GM12878 (cell line): ENCODE results near the gene SLC2A1. TPM values are rescaled to one million over a fixed set of nuclear protein-coding genes. Genes with fewer than 3 reads are reported as not detected.
A peak's percentile ranks its signal among the peaks of the same experiment; 100 is the strongest.

ENCODE experiments used
- ATF3 ChIP-seq: IDR thresholded peaks from 2 replicates; pipeline ENCODE4 v1.6.1; 2011; ENCODE audit warnings: low read depth, mild to moderate bottlenecking, low read length, moderate library complexity, borderline replicate concordance; ENCODE audit errors: extremely low read depth
- BHLHE40 ChIP-seq, 2 experiments: fragments of 450-650 bp in 1 of 2; IDR thresholded peaks; 2 replicates each; pipeline ENCODE4 v1.6.1; 2011 to 2017; ENCODE audit warnings: low read depth in 2 of 2, borderline replicate concordance in 1 of 2, improper control_type of control experiment in 1 of 2, low read length in 1 of 2, mild to moderate bottlenecking in 1 of 2
- CBX5 ChIP-seq: sonication (generic); IDR thresholded peaks from 2 replicates; pipeline ENCODE4 v1.6.1; 2016; ENCODE audit warnings: low read depth, moderate library complexity, mild to moderate bottlenecking, inconsistent platforms
- CHD2 ChIP-seq: IDR thresholded peaks from 2 replicates; pipeline ENCODE4 v1.6.1; 2011; ENCODE audit warnings: low read depth, low read length, improper control_type of control experiment, borderline replicate concordance
- DPF2 ChIP-seq: fragments of 450-650 bp; IDR thresholded peaks from 2 replicates; pipeline ENCODE4 v1.6.1; 2017; ENCODE audit warnings: mild to moderate bottlenecking
- HSF1 ChIP-seq: fragments of 150-350 bp; IDR thresholded peaks from 2 replicates; pipeline ENCODE4 v1.6.1; 2014; ENCODE audit warnings: mild to moderate bottlenecking, low read depth, low read length
- IRF4 ChIP-seq: IDR thresholded peaks from 2 replicates; pipeline ENCODE4 v1.6.1; 2011; ENCODE audit warnings: low read depth, low read length
- MEF2A ChIP-seq: IDR thresholded peaks from 2 replicates; pipeline ENCODE4 v1.6.1; 2011; ENCODE audit warnings: low read depth, mild to moderate bottlenecking, low read length, moderate library complexity; ENCODE audit not compliant: insufficient read depth
- NFIC ChIP-seq: IDR thresholded peaks from 2 replicates; pipeline ENCODE4 v1.6.1; 2012; ENCODE audit warnings: low read depth, mild to moderate bottlenecking, inconsistent platforms, low read length, moderate library complexity
- NRF1 ChIP-seq: conservative IDR thresholded peaks from 2 replicates; pipeline ENCODE4 v1.6.1; 2011; ENCODE audit warnings: mild to moderate bottlenecking, low read depth, low read length, improper control_type of control experiment
- POLR2AphosphoS5 ChIP-seq: IDR thresholded peaks from 2 replicates; pipeline ENCODE4 v1.6.1; 2011; ENCODE audit warnings: mild to moderate bottlenecking, low read length, inconsistent platforms
- PRDM15 ChIP-seq: fragments of 450-650 bp; formaldehyde crosslinking; IDR thresholded peaks from 2 replicates; pipeline ENCODE4 v1.4.0; 2020; ENCODE audit warnings: mild to moderate bottlenecking, moderate library complexity
- RAD51 ChIP-seq: fragments of 450-650 bp; IDR thresholded peaks from 2 replicates; pipeline ENCODE4 v1.6.1; 2016; ENCODE audit warnings: moderate library complexity, mild to moderate bottlenecking, inconsistent platforms
- ZNF274 ChIP-seq: IDR thresholded peaks from one replicate; pipeline ENCODE4 v1.8.0; 2011; ENCODE audit not compliant: insufficient read length, insufficient read depth
- ZNF384 ChIP-seq: IDR thresholded peaks from 2 replicates; pipeline ENCODE4 v1.6.1; 2012; ENCODE audit warnings: low read depth, mild to moderate bottlenecking, low read length, improper control_type of control experiment, borderline replicate concordance
- ZNF687 ChIP-seq: fragments of 450-650 bp; IDR thresholded peaks from 2 replicates; pipeline ENCODE4 v1.6.1; 2017; ENCODE audit warnings: mild to moderate bottlenecking, moderate library complexity
- polyA plus RNA-seq, 11 experiments: library from polyadenylated mRNA; depleted of rRNA in 4 of 11; unstranded in 6 of 11; stranded (reverse) in 5 of 11; fragments of >200 nt; fragmentation: Nextera tagmentation in 4 of 11; fragmentation: Illumina TruSeq in 1 of 11; extraction: Ambion mirVana in 4 of 11; extraction: Trizol in 1 of 11; gene quantifications; 1 replicate in 1 of 11; 2 replicates in 10 of 11; pipeline versions ENCODE4 v1.2.1 to v1.2.3, GENCODE V29; 2011 to 2016; ENCODE audit warnings: inconsistent platforms in 2 of 11, missing spikeins in 2 of 11, low read depth in 1 of 11
- total RNA-seq, 4 experiments: library from RNA; depleted of rRNA in 3 of 4; stranded (reverse); fragments of >200 nt in 3 of 4; fragmentation: Illumina TruSeq in 1 of 4; extraction: Trizol in 1 of 4; gene quantifications; 2 replicates each; pipeline versions ENCODE4 v1.2.1 to v1.2.3, GENCODE V29; 2013 to 2021

The SLC2A1 gene
- total and polyA plus RNA-seq, 10 of the 15 experiments (the other 5 are each of a cell fraction or from before 2014, with no cell fraction given), result 5.7 to 66.0 (median 44.2) TPM

- TF ChIP-seq BHLHE40 (IDR thresholded peaks at IDR 0.05; ENCODE audit: borderline replicate concordance in 1 of 2, low read depth in 2 of 2, low read length in 1 of 2) (peak; percentile 4 to 71; a peak in 2 of 4 replicates), CBX5 (no peak), ZNF274 (no peak), MEF2A (0 out of 2 replicates have a peak, but pooled peaks have one; percentile 10), NFIC (no peak), ZNF384 (no peak), ATF3 (no peak), POLR2AphosphoS5 (peak; percentile 87), IRF4 (no peak), NRF1 (peak; percentile 47; the same call in 1 of the 2 replicates), DPF2 (no peak), PRDM15 (CRISPR knock-in tag) (no peak), RAD51 (no peak), CHD2 (peak; percentile 77), ZNF687 (peak; percentile 41; the same call in 1 of the 2 replicates), HSF1 (no peak)
These were observed 34.4 kb downstream of the SLC2A1 start (continued) for GRCh38 chr1:42924082-42924850.
